ENCODE results near the gene IZUMO4.
A peak's percentile ranks its signal among the peaks of the same experiment; 100 is the strongest.
"Not testable (repeated sequence)": the region's sequence is repeated elsewhere in the genome, so short reads cannot be mapped to it uniquely, and the experiment has no call there.

The IZUMO4 gene

GRCh38 chr19:2083174-2083854, 13.4 kb upstream of the IZUMO4 start:
- no peak for DNase-seq

GRCh38 chr19:2084993-2085720, 11.6 kb upstream of the IZUMO4 start:
- no peak for DNase-seq

GRCh38 chr19:2086695-2087620, 9.8 kb upstream of the IZUMO4 start:
- not testable (repeated sequence) for DNase-seq

GRCh38 chr19:2087621-2088100, 9.1 kb upstream of the IZUMO4 start:
- DNase-seq = no peak

GRCh38 chr19:2089001-2089711, 7.6 kb upstream of the IZUMO4 start:
- DNase-seq = no peak

- DNase-seq = no peak
Observed at GRCh38 chr19:2089727-2090053, 7.0 kb upstream of the IZUMO4 start.

GRCh38 chr19:2091926-2092525, 4.7 kb upstream of the IZUMO4 start:
- DNase-seq = not testable (repeated sequence)

GRCh38 chr19:2096034-2096479, 658 bp upstream of the IZUMO4 start, which contains the start of gene MOB3A:
Gene MOB3A, minus strand, starts transcription at chr19:2096326. Its CDS starts 17,766 bp downstream, at chr19:2078560.
- peak; percentile 76 for DNase-seq

GRCh38 chr19:2097203-2097885, 629 bp downstream of the IZUMO4 start:
- DNase-seq = no peak

GRCh38 chr19:2097886-2098327, 1.2 kb downstream of the IZUMO4 start:
- no peak for DNase-seq

GRCh38 chr19:2099054-2099501, 2.4 kb downstream of the IZUMO4 start:
- no peak for DNase-seq

- DNase-seq = no peak
Observed at GRCh38 chr19:2099937-2100718, 3.4 kb downstream of the IZUMO4 start.

- no peak for DNase-seq
Observed at GRCh38 chr19:2100719-2101061, 4.0 kb downstream of the IZUMO4 start.

GRCh38 chr19:2101417-2102335, 5.0 kb downstream of the IZUMO4 start:
- no peak for DNase-seq

- DNase-seq = no peak
Observed at GRCh38 chr19:2103045-2103707, 6.5 kb downstream of the IZUMO4 start.

GRCh38 chr19:2108251-2109016, 11.7 kb downstream of the IZUMO4 start:
- no peak for DNase-seq

GRCh38 chr19:2109046-2109864, 12.5 kb downstream of the IZUMO4 start:
- DNase-seq = no peak
